Keratinocyte (primary cell): ENCODE data around the gene OLFM3.

Experiments
- EZH2 ChIP-seq: IDR thresholded peaks from one replicate; pipeline ENCODE4 v1.6.1; 2012; ENCODE audit warnings: inconsistent platforms, mild to moderate bottlenecking, low read length, moderate library complexity
- TF ChIP-seq, protein P1 (sequence below), 3 experiments: IDR thresholded peaks in 1 of 3; conservative IDR thresholded peaks in 1 of 3; optimal IDR thresholded peaks in 1 of 3; 2 replicates in 2 of 3; 3 replicates in 1 of 3; pipeline versions ENCODE3 to v1.5.1; 2011; ENCODE audit warnings: low read length in 3 of 3, mild to moderate bottlenecking in 3 of 3, moderate library complexity in 2 of 3, control low read depth in 1 of 3, inconsistent platforms in 1 of 3; ENCODE audit not compliant: insufficient read depth in 2 of 3; ENCODE audit errors: extremely low read depth in 1 of 3

DNA sequence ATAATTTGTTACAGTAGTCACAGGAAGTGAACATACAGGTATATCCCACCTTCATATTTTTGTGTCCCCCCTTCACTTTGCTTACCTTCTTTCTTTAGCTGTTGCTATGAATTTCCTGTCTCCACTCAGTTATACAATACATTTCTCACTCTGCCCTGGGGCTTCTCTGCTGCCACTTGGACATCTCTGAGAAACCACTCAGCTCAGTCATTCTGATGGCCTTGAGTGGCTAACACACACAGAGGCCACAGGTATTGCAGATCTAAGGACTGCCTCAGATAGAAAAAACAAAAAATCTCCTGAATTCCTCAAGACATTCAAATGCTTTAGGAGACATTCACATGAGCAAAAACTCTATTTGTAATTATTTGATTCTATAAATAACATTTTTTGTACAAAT is 87.7 kb downstream of the OLFM3 start:
- TF ChIP-seq, protein P1, sequence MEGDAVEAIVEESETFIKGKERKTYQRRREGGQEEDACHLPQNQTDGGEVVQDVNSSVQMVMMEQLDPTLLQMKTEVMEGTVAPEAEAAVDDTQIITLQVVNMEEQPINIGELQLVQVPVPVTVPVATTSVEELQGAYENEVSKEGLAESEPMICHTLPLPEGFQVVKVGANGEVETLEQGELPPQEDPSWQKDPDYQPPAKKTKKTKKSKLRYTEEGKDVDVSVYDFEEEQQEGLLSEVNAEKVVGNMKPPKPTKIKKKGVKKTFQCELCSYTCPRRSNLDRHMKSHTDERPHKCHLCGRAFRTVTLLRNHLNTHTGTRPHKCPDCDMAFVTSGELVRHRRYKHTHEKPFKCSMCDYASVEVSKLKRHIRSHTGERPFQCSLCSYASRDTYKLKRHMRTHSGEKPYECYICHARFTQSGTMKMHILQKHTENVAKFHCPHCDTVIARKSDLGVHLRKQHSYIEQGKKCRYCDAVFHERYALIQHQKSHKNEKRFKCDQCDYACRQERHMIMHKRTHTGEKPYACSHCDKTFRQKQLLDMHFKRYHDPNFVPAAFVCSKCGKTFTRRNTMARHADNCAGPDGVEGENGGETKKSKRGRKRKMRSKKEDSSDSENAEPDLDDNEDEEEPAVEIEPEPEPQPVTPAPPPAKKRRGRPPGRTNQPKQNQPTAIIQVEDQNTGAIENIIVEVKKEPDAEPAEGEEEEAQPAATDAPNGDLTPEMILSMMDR (optimal IDR thresholded peaks at IDR 0.05 in 1 of 3, IDR thresholded peaks at IDR 0.05 in 1 of 3, conservative IDR thresholded peaks at IDR 0.05 in 1 of 3; ENCODE audit: extremely low read depth in 1 of 3, insufficient read depth in 2 of 3, low read length in 3 of 3), result no peak
- TF ChIP-seq EZH2, result no peak
